Psoas muscle (tissue), 8 donors: Measurements from ENCODE around the gene SEMA7A. TPM values are rescaled to one million over a fixed set of nuclear protein-coding genes. Genes with fewer than 3 reads are reported as not detected.

Experiments used
- ATAC-seq, 4 donors: fragments of 200-7000 bp; cut with Tn5 transposase; one replicate each; pipeline ENCODE4 v1.9.1; 2020; ENCODE audit warnings: moderate library complexity in 3 of 4, mild to moderate bottlenecking in 2 of 4
- DNase-seq, 2 donors: peaks; one replicate each; pipeline ENCODE4 v3.0.0-alpha.2; 2020
- H3K27ac ChIP-seq: fragments of 200-600 bp; one replicate; pipeline ENCODE4 v1.8.0; 2022
- H3K27me3 ChIP-seq, 3 donors: fragments of 200-600 bp in 1 of 3; one replicate each; pipeline versions ENCODE4 v1.6.1 to v1.8.0; 2013 to 2022; ENCODE audit warnings: low read length in 2 of 3, mild to moderate bottlenecking in 2 of 3, moderate library complexity in 1 of 3; ENCODE audit not compliant: insufficient read depth in 3 of 3
- H3K36me3 ChIP-seq, 2 donors: fragments of 200-600 bp in 1 of 2; one replicate each; pipeline versions ENCODE4 v1.6.1 to v1.8.0; 2013 to 2022; ENCODE audit warnings: low read depth in 1 of 2, mild to moderate bottlenecking in 1 of 2, moderate library complexity in 1 of 2; ENCODE audit not compliant: insufficient read depth in 1 of 2
- H3K4me1 ChIP-seq: fragments of 200-600 bp; one replicate; pipeline ENCODE4 v1.8.0; 2022
- H3K4me3 ChIP-seq: fragments of 200-600 bp; one replicate; pipeline ENCODE4 v1.8.0; 2022; ENCODE audit warnings: mild to moderate bottlenecking
- H3K9me3 ChIP-seq: fragments of 200-600 bp; one replicate; pipeline ENCODE4 v1.8.0; 2022
- CTCF ChIP-seq: fragments of 200-600 bp; IDR thresholded peaks from one replicate; pipeline ENCODE4 v1.8.0; 2022; ENCODE audit warnings: antibody characterized with exemption
- WGBS, 3 donors: extraction: QIAGEN DNeasy Blood & Tissue Kit; methylation state at CpG; one replicate each; pipeline versions ENCODE4 v1.1.6 to v1.1.7; 2013; 5-methylcytosine and 5-hydroxymethylcytosine counted together
- intact Hi-C, 2 donors: fragments of 100-400 bp; cut with DNase I; formaldehyde crosslinking; loops; one replicate each; pipeline versions ENCODE4 v1.11.0 to v1.14.2; 2022
- polyA plus RNA-seq, 3 donors: library from polyadenylated mRNA; stranded (reverse); fragments of 200-250 nt; gene quantifications; one replicate each; pipeline ENCODE4 v1.2.3, GENCODE V29; 2013
- total RNA-seq, 4 donors: library from RNA; stranded (reverse); fragmentation: NEBNext Ultra II Directional in 2 of 4; extraction: Animal tissue kit (Norgen Biotek cat#: 25700) in 2 of 4; gene quantifications; one replicate each; pipeline versions ENCODE4 v1.2.1 to v1.2.4, GENCODE V29; 2021 to 2023
- donor health status: healthy with polysubstance abuse.
- donor health status: DM: no; HTN: no; CAD: no; lungs with moderate emphysema.
- donor health status: Bipolar disorder and iron deficiency.
- donor health status: healthy.
- donor health status: DM: yes; HTN: yes; CAD: no.
- donor health status: DM: no; HTN: no; CAD: no.
- donor health status: DM: no; HTN: no; CAD: no.
- donor health status: DM: yes; HTN: yes; CAD: no.

SEMA7A gene
- total and polyA plus RNA-seq, 7 donors = 0.44 to 2.0 (median 1.2) TPM

GRCh38 chr15:74381190-74381453 lies 52.6 kb downstream of the SEMA7A start:
- Histone ChIP-seq H3K4me3 (no peak overlapping the region), H3K27me3 (no peaks in the 10 kb centered on the region), H3K36me3 (no peaks in the 10 kb centered on the region), H3K9me3 (no peaks in the 10 kb centered on the region), H3K4me1 (no peaks in the 10 kb centered on the region), H3K27ac (no peak overlapping the region)
- ATAC-seq (no peak), DNase-seq (no peak)
- intact Hi-C loops = loop anchor here in 1 of 2 donors (5.0 kb wide), 1 partner anchor 106 kb away; no protein-coding TSS in a partner anchor
- 56 to 77% (median 74%) methylated on average over 2 of the region's 2 CpGs for WGBS, 3 donors
- no peak for TF ChIP-seq CTCF

DNA sequence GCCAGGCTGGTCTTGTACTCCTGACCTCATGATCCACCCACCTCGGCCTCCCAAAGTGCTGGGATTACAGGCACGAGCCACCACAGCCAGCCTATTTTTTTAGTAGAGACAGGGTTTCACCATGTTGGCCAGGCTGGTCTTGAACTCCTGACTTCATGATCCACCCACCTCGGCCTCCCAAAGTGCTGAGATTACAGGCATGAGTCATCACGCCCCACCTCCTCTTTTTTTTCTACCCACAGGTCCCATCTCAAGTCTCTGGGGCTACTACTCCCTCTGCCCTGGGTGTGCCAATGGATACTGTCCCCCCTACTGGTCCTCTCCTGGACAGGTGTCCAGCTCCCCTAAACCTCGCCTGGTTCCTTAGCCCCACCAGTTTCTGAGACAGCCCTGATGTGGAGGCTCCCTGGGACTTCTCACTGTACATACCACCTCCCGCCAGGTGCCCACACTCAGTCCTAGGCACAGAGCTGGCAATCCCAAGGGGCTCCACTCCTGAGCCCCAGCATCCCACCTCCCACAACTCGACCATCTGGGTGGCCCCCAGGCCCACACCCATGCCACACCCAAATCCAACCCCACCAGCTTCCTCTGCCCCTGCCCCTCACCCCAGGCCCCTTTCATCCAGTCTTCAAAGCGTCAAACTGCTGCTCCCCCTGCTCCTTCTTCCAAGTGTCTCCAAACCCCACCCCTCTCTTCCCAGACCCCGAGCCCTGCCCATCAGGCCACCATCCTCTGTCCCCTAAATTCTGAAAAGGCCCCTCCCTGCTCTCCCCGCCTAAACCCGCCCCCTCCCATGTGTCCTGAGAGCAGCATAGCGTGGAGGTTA lies 53.2 kb downstream of the SEMA7A start:
- no peaks in the 10 kb centered on the region for H3K4me1 ChIP-seq
- intact Hi-C loops = loop anchor here in 1 of 2 donors (5.0 kb wide), 1 partner anchor 107 kb away; no protein-coding TSS in a partner anchor
- WGBS, 3 donors = 55 to 69% (median 57%) methylated on average over 12 of the region's 12 CpGs
- H3K4me3 ChIP-seq = no peak overlapping the region
- H3K27me3 ChIP-seq = no peaks in the 10 kb centered on the region
- H3K9me3 ChIP-seq = no peaks in the 10 kb centered on the region
- ATAC-seq (no peak), DNase-seq (peak in 1 of 2 donors; percentile 9)
- H3K36me3 ChIP-seq = no peaks in the 10 kb centered on the region
- no peak overlapping the region for H3K27ac ChIP-seq
- no peak for TF ChIP-seq CTCF

DNA sequence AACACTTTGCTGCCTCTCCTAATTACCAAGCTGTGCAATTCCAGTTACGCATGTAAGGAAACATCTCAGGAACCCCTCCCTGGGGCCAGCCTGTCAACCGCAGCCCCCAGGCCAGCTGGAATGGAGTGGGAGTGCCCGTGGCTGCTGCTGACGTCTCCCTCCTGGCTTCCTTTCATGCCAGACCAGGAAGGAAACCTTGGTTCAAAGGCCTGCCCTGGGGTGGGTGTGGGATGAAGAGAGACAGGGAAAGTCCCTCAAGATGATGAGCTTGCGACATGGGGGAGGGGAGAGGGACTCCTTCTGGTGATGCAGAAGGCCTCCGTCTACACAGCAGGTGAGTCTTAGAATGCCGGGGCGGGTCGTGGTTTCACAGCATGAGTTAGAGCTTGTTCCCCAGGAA lies 54.9 kb downstream of the SEMA7A start:
- Histone ChIP-seq H3K9me3 (no peaks in the 10 kb centered on the region), H3K4me3 (no peak overlapping the region), H3K36me3 (no peaks in the 10 kb centered on the region), H3K27me3 (no peaks in the 10 kb centered on the region), H3K27ac (no peak overlapping the region), H3K4me1 (no peaks in the 10 kb centered on the region)
- no peak for ATAC-seq
- TF ChIP-seq CTCF = no peak
- DNase-seq = peak in 1 of 2 donors; percentile 9
- intact Hi-C loops = loop anchor here (5.0 to 10.0 kb wide), 3 partner anchors 248 to 576 kb away; partner anchors contain the start of gene RPP25 (in 1 of the 2)
- 34 to 48% (median 45%) methylated on average over 9 of the region's 9 CpGs for WGBS, 3 donors

DNA sequence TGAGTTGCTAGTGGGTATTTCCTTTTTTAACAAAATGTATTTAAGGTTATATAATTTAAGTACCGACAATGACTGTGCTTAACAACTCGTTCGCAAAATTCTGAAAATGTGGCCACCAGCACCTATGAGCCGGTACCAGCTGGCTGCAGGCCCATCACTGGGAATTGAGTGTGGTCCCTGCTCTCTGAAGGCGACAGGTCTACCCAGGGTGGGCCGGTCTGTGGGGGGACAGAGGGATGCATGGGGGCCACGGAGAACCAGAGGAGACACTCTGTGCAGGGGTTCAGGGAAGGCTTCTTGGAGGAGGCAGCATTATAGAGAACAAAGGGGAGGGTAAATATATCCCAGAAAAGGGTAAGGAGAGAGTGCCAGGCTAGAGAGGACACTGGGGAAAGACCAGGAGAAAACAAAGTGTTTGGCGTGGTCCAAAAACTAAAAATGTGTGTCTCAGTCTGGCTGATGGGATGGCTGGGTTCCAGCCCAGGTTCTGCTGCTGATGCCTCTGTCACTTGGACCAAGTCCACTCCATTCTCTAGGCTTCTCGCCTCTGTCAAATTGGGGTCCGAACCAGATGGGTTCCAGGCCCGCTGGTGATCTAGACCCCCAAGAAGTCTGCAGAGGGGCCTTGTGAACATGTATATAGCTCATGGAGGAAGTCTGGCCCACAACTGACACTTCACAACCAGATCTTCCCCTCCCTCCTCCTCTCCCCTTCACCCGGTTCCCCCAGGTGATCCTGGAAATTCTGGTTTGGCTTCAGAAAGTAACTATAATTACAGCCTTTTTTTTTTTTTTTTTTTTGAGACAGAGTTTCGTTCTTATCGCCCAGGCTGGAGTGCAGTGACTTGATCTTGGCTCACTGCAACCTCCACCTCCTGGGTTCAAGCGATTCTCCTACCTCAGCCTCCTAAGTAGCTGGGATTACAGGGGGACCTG lies 55.7 kb downstream of the SEMA7A start:
- peak in 1 of 2 donors; percentile 29 for DNase-seq
- no peak for TF ChIP-seq CTCF
- ATAC-seq = no peak
- WGBS, 3 donors = 79 to 88% (median 80%) methylated on average over 14 to 15 of the region's 15 CpGs
- intact Hi-C loops = loop anchor here (5.0 to 10.0 kb wide), 3 partner anchors 249 to 577 kb away; partner anchors contain the start of gene RPP25 (in 1 of the 2)
- H3K27me3 ChIP-seq = no peaks in the 10 kb centered on the region
- no peaks in the 10 kb centered on the region for H3K9me3 ChIP-seq
- no peak overlapping the region for H3K4me3 ChIP-seq
- no peaks in the 10 kb centered on the region for H3K36me3 ChIP-seq
- no peaks in the 10 kb centered on the region for H3K4me1 ChIP-seq
- H3K27ac ChIP-seq = no peak overlapping the region
